SHP77 (cell line): Measurements from ENCODE around the gene NUDT16L1.

Source experiments
- DNase-seq, 2 experiments: peaks; one replicate each; lab custom pipeline; 2025; lab: John Stamatoyannopoulos, UW

NUDT16L1 gene

DNA sequence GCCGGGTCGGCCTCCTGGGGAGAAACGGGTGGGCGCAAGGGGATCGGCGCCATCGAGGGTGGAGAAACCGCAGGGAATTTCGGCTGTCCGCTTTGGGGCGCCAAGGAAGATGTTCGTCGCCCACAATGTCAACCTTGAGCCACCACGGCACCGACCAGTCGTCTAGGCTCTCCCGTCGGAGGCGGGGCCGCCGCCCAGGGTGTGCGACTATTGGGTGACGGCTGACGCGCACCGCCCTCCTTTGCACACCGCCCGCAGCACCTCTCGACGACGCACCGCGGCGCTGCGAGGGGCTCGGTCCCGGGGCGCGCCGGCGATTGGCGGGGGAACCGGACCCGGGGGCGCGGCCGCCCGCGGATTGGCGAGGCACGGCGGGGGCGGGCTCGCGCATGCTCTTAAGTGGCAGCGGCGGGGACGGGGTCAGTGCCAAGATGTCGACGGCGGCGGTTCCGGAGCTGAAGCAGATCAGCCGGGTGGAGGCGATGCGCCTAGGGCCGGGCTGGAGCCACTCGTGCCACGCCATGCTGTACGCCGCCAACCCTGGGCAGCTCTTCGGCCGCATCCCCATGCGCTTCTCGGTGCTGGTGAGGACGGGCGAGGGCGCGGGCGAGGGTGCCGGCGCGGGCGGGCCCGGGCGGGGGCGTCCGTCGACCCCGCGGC lies at the start of gene NUDT16L1:
Gene NUDT16L1, plus strand, starts transcription at position 267 of the 660 bp plus-strand sequence. Its CDS starts 165 bp downstream, at position 432.
- DNase-seq = peak; percentile 92 to 94

DNA sequence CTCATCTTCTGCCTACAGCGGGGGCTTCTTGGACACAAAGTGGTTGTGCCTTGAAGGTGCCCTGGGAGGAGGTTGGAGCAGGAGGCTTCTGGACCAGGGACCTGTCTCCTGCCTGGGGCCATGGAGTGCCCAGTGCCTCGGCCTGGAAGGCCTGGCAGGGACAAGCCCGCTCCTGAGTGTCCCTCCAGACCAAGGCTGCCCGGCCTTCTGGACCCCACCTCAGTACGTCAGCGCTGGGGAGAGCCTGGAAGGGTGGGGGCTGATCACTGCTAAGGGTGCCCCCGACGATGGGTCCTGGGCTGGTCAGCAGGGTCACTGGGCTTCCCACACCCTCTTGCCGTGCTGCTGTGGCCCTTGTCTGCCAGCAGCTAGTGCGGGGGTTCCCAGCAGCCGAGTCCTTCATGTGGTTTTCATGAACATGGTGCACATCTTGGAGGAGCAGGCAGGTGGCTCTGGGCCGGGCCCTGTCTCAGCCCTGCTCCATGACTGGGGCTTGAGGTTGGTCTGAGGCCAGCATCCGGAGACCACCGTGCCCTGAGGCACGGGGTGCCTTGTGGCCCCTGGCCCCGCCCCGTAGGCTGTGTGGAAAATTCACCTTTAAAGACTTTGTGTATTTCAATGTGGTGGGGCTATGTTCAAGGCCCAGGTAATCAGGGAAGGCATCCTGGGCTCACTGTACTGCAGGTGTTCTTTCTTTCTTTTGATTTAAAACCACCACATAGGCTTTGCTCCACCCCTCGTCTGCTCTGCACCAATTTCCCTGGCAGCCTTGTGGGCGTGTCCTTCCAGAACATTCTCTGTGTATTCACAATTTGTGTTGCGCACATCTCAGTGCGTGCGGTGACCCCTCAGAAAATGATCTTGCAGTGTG lies 46.4 kb upstream of the NUDT16L1 start:
- DNase-seq = no peak

DNA sequence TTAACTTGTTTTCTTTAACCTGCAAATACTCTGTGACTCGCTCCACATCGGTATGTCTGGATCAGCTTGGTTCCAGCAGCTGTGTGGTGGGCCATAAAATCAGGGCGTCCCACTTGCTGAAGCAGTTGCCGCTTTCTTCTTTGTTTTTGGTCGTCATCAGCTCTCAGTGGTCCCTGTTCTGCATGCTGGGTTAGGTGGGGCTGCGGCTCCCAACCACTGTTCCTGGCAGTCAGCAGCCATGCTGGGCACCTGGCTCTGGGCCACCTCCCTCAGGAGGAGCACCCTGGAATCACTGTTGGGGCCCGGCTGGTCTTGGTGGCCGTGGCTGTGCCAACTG lies 45.8 kb upstream of the NUDT16L1 start:
- no peak for DNase-seq

DNA sequence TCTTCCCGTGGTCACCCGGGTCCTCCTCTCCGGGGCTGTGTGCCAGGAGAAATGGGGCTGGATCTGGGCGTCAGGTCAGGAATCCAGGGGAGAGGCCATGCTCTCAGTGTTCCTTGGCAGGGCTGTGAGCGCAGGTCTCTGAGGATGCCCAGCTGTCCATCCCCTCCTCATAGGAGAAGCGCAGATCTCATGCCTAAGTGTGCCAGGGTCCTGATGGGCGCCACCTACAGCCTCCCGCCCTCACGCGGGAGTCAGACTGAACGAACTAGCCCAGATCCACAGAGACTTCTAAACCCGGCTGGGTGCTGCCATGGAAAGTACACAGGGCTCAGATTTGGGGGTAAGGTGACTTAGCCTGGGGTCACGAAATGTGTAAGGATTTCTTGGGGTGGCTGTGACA lies 44.4 kb upstream of the NUDT16L1 start:
- DNase-seq = no peak

DNA sequence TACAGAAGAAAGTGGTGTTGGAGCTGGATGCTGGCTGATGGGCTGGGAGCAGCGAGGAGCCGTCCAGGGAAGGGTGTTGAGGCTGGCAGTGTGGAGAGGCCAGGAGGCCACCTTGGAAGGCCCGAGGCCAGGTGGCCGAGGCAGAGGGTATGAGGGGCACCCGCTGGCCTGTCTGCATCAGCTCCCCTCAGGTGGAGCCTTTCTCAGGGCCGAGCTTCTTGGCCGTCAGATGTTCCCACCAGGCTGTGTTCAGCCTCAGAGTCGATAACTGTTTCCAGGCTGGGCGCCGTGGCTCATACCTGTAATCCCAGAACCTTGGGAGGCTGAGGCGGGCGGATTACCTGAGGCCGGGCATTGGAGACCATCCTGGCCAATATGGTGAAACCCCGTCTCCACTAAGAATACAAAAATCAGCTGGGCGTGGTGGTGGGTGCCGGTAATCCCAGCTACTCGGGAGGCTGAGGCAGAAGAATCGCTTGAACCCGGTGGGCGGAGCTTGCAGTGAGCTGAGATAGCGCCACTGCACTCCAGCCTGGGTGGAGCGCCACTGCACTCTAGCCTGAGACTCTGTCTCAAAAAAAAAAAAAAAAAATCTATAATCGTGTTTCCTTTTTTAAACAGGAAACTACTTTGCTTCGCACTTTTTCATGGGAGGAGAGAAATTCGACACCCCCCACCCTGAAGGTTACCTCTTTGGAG lies 43.5 kb upstream of the NUDT16L1 start:
- DNase-seq = no peak

DNA sequence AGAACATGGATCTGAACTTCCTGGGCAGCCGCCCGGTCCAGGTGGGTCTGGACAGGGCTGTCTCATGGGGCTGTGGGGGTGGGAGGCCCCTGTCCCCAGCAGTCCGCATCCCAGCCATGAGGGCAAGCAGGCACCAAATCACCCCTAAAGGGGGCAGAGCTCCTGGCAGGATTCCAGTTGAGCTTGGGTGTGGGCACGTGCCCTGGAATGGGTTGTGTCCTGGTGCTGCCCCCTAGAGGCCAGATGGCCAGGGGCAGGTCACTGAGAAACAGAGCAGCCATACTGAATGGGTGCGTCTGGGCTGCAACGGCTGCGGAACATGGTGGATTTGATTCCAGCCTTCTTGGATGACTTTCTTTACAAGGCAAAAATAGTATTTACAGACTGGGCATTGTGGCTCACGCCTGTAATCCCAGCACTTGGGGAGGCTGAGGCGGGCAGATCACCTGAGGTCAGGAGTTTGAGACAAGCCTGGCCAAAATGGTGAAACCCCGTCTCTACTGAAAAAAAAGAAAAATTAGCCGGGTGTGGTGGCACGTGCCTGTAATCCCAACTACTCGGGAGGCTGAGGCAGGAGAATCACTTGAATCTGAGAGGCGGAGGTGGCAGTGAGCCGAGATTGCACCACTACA lies 42.8 kb upstream of the NUDT16L1 start:
- DNase-seq = peak; percentile 52 to 71

DNA sequence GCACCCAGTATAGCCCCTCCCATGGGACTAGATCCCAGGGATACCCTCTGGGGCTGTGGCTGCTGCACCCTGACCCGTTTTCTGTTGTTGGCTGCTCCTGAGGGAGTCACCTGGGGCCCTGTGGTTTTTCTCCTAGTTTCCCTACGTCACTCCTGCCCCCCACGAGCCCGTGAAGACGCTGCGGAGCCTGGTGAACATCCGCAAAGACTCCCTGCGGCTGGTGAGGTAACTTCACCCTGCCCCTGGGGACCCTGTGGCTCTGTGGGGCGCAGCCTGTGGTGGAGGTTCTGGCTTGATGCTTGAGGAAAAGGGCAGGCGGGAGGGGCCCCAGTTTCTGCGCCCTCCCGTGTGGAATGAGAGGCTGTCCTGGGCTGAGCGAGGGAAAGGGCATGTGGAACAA lies 41.5 kb upstream of the NUDT16L1 start:
- no peak for DNase-seq

DNA sequence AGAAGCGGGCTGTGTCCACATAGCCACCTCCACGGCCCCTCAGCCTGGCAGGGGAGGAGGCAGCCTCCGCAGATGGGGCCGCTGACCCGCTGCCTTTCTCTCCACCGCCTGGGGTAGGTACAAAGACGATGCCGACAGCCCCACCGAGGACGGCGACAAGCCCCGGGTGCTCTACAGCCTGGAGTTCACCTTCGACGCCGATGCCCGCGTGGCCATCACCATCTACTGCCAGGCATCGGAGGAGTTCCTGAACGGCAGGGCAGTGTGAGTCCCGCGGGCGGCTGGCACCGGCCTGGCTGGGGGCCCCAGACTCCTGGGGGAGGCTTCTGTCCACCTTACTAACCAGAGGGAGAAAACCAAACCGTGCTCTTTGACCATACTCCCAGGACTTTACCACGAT lies 40.8 kb upstream of the NUDT16L1 start:
- DNase-seq = no peak

DNA sequence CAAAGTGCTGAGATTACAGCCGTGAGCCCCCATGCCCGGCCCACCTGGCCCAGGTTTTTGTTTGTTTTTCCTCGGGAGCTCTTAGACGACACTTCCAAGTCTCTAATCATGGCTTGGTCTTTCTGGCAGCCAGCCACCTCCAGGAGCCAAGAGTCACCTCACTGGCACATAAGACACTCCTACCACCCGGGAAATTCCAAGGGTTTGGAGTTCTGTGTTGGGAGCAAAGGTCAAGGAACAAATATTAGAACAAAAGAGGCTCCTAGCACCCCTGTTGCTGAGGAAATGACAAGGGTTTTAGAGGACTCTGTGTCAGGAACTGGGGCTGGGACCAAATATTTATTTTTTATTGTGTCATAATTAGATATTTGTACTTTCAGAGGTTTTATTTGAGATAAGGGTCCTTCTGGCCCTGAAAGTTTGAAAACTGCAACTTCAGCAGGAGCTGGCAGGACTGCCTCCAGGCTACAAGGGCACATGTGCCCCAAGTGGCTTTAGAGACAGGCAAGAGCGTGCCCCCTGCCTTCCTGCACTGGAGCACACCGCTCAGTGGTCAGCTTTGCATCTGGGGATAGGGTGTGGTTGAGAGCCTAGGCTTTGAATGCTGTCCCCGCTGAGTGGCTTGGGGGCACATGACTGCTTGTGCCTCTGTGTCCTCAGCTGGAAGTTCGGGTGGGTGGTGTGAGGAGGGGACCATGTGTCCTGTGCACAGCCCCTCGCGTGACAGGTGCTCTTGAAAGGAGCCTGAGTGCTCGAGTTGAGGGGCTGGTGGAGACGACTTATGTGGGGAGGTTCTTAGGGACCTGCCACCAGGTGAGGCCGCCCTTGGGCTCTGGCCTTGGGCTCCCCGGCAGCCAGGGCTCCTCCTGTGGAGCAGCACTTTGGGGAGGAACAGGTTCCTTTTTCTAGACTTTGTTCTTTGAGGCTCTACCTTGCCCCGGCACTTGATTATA lies 39.1 kb upstream of the NUDT16L1 start:
- no peak for DNase-seq

DNA sequence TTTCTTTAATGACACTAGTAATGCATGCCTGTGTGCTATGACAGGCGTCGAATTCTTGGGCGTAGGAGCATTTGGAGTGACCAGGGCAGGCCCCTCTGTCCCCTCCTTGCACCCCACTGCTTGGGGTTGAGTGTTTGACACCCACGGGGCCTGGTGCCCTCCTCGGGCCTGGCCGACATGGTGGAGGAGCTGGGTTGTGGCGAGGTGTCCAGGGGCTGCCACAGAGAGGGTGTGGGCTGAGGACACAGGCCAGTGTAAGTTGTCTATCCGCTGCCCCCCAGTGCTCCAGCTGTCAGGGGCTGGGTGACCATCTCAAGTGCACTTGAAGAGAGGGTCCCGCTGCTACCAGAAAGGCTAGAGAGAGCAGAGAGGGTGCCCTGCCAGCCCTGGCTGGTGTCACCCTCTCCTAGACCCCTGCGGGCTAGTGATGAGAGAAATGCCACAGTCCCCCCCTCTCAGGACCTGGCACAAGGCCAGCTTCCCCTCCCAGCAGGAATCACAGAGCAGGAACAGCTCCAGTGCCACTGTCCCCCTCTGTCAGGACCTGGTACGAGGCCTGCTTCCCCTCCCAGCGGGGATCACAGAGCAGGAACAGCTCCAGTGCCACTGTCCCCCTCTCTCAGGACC lies 38.3 kb upstream of the NUDT16L1 start:
- no peak for DNase-seq

DNA sequence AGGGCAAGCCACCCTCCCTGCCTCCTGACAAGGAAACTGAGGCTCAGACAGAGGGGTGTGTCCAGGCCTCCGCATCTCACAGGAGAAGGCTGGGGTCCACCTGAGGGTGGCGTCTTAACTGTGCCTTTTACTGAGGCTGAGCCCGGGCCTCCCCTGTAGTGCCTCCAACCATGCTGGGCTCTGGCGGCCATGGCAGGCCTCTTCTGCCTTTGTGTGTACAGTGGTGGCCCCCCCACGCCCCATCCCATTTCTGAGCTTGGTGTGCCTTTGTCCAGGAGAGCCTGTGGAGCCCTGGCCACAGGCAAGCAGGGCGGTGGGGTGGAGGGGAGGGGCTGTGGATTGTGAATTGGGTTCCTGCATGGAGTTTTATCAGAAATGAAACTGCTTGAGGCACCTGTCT lies 37.6 kb upstream of the NUDT16L1 start:
- DNase-seq = no peak

DNA sequence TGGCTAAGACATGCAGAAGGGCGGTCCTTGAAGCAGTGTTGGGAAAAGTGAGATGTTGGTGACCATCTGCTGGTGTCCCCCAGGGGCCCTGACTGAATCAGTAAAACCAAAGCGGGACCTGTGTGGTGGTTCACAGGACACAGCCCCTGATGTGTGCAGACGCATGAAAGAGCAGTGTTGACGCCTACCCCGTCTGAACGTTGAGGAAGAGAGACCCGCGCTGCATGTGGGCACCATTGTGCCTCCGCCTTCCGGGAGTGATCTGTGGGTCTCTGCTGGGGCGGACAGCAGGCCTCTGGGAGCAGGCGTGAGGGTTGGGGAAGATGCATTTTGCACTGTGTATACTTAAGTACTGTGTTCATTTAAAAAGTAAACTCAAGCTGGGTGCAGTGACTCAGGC lies 37.1 kb upstream of the NUDT16L1 start:
- no peak for DNase-seq

DNA sequence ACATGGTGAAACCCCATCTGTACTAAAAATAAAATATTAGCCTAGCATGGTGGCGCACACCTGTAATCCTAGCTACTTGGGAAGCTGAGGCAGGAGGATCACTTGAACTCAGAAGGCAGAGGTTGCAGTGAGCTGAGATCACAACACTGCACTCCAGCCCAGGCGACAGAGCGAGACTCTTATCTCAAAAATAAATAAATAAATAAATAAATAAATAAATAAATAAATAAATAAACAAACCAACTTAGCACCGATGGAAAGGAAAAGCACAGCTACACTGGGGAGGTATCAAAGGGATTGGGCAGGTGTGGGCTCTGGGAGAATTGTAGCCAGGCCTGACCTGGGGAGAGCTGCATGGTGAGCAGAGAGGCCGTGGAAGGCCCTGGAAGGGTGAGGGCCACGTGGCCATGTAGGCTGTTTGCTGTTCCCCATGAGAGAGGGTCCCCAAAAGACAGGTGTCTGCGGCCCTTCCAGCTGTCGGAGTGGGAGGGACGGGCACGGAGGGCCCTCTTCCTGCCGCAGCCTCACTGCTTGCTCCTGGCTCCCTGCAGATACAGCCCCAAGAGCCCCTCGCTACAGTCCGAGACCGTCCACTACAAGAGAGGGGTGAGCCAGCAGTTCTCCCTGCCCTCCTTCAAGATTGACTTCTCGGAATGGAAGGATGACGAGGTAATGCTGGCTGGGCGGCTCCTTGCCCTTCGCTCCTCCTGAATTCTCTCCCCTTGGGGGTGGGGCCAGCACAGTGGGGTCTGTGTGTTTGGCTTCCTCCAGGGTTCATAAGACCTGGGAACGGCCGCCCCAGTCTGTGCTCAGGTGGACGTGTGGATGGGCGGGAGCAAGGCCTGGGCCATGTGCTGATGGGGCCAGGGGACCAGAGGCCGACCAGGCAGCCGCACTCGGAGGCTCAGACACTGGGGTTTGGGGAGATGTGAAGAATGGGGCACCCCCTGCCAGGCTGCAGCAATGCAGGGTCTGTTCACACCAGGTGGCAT lies 36.4 kb upstream of the NUDT16L1 start:
- DNase-seq = no peak

DNA sequence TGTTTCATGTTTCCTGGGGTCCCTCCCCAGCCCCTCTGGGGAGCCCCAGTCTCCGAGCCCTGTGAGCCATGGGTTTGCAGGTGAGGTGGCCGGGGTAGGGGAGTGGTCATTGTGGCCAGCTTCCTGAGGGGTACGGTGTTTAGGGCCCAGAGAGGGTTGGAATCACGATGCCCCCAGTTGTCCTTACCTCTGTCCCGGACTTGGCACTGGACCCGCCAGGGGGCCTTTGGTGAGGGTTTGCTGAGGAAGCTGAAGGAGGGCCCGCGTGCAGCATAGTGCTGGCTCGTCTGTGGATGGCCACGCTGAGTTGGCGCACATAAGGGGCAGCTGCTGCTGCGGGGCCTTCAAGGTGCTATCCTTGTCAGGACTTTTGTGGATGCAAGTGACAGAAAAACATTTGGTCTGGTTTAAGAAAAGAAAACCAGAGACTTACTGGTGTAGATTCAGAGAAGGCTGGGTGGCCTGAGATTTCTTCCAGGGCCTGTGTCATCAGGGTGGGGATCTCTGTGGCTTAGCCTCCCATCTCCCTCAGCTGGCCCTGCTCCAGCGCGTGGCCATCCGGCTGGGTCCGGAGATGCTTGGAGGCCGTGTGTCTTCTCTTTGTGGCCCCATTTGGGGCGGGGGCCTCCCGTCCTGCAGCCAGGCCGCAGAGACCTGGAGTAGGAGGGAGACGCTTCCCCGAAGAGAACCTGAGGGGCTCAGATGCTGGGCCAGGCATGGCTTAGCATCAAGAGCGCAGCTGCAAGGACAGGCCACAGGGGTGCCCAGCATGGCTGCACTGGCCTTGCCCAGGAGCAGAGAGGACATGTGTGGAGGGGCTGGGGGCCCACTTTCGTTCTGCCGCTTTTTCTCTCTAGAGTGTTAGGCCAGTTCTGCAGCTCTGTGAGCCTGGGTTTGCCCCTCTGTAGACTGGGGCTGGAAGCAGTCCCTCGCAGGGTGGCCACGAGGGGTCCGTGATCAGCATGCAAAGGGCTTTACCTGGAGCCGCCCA lies 33.7 kb upstream of the NUDT16L1 start:
- DNase-seq = no peak

DNA sequence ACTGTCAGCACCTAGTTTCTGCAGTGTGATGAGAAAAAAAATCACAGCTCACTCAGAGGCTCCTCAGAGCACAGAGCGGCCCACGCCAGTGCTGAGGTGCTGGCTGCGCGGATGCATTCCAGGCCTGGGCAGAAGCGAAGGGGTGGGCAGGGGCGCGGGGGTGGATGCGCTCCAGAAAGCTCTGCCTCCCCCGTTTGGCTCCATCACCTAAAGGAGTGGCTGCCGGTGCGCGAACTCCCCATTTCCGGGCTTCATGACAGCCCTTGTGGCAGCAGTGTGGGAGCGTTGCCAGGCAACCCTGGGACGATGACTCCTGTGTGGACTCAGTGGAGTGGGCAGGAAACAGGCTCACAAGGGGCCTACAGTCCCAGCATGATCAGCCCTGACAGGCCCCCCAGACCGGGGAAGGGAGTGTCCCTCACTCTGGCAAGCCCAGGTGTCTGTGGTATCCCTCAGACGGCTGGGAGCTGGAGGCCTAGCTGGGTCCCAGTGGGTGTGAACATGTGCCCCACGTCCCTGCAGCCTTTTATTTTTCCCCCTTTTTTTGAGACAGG lies 32.8 kb upstream of the NUDT16L1 start:
- DNase-seq = no peak

DNA sequence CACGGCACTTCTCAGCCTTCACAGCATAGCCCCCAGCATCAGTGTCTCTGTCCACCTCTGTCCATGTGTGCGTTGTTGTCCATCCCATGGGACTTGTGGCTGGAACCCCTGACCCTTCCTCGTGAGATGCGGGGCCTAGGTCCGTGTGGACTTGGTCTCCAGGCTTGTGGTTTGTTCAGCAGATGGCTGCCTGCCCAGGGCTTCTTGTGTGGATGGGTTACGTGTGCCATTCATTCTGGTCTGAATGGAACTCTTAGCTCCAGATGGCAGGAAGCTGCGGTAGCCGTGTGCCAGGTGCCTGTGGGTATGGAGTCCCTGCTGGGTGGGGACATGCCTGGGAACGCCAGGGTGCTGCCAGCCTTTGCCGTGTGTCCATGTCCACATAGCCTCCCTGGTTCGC lies 31.7 kb upstream of the NUDT16L1 start:
- DNase-seq = no peak

DNA sequence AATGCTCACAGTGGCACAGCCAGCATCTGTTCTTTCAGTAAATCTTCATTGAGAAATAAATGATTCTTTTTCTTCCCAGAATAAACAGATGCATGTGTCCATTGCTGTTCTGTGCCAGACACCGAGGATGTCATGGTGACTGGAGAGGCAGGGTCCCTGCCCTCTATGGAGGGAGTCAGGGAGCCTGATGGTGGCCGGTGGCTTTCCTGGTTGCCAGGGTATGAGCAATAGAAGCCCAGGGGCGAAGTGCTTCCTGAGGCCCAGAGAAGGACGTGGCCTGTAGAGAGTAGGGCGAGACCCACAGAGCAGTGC lies 29.9 kb upstream of the NUDT16L1 start:
- DNase-seq = no peak

DNA sequence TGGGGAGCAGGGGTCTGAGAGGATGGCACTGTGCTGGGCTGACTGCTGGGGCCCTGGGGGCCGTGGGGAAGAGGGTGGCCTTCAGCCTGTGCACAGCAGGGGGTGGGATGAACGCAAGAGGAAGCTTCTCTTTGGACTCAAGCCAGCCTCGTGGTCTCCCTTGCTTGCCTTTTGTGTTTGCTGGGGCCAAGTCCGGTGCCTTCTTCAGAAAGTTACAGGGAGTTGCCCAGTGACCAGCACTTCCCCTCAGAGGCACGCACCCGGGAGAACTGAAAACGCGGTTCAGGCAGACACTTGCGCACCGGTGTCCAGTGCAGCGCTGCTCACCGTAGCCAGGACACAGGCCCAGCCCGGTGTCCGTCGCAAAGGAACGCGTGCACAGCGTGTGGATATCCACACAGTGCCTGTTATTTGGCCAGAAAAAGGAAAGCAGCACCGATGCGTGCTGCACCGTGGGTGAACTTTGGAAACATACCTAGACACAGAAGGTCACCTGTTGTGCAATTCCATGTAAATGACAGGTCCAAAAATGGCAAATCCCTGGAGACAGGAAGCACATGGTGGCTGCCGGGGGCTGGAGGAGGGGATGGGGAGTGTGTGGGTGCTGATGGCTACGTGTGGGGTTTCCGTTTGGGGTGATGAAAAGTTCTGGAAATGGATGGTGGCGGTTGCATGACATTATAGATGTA lies 29.4 kb upstream of the NUDT16L1 start:
- DNase-seq = no peak
